Adrenal gland (tissue), 12 donors: ENCODE results near the gene SMC5. TPM values are rescaled to one million over a fixed set of nuclear protein-coding genes. Genes with fewer than 3 reads are reported as not detected.

ENCODE experiments used
- DNase-seq, 7 donors: peaks; one replicate each; pipeline ENCODE4 v3.0.0-alpha.2; 2019 to 2020
- H3K27ac ChIP-seq, 5 donors: fragments of 200-600 bp; sonication (generic) in 4 of 5; 1 replicate in 3 of 5; 2 replicates in 2 of 5; pipeline versions ENCODE4 v1.5.1 to v1.8.0; 2016 to 2020; ENCODE audit warnings: mild to moderate bottlenecking in 1 of 5
- H3K27me3 ChIP-seq: fragments of 200-600 bp; 2 replicates; pipeline ENCODE4 v1.8.0; 2021
- H3K36me3 ChIP-seq, 2 donors: fragments of 200-600 bp; replicated peaks in 1 of 2; 1 replicate in 1 of 2; 2 replicates in 1 of 2; pipeline versions ENCODE4 v1.5.1 to v1.8.0; 2018 to 2022
- H3K4me1 ChIP-seq, 2 donors: fragments of 200-600 bp; replicated peaks in 1 of 2; 1 replicate in 1 of 2; 2 replicates in 1 of 2; pipeline versions ENCODE4 v1.5.1 to v1.8.0; 2018 to 2021
- H3K4me3 ChIP-seq, 4 donors: fragments of 200-600 bp; sonication (generic) in 3 of 4; one replicate each; pipeline ENCODE4 v1.5.1; 2016 to 2018
- H3K9me3 ChIP-seq, 3 donors: fragments of 200-600 bp; sonication (generic) in 1 of 3; replicated peaks in 1 of 3; 1 replicate in 2 of 3; 2 replicates in 1 of 3; pipeline versions ENCODE4 v1.5.1 to v1.8.0; 2016 to 2021
- CTCF ChIP-seq, 6 experiments: fragments of 450-650 bp in 4 of 6; fragments of 200-600 bp in 2 of 6; sonication (generic) in 1 of 6; IDR thresholded peaks; 1 replicate in 5 of 6; 2 replicates in 1 of 6; pipeline versions ENCODE4 v1.5.1 to v1.8.0; 2016 to 2021; ENCODE audit warnings: antibody characterized with exemption in 6 of 6, mild to moderate bottlenecking in 2 of 6, moderate library complexity in 1 of 6
- POLR2A ChIP-seq, 2 donors: fragments of 450-650 bp; IDR thresholded peaks; one replicate each; pipeline ENCODE4 v1.6.1; 2017; ENCODE audit warnings: antibody characterized with exemption in 2 of 2, mild to moderate bottlenecking in 2 of 2, moderate library complexity in 1 of 2
- WGBS, 4 donors: extraction: QIAGEN DNeasy Blood & Tissue Kit in 2 of 4; methylation state at CpG; one replicate each; pipeline versions ENCODE4 v1.1.5 to v1.1.7; 2013 to 2017; 5-methylcytosine and 5-hydroxymethylcytosine counted together
- intact Hi-C, 2 donors: fragments of 100-400 bp; cut with DNase I; formaldehyde crosslinking; loops; one replicate each; pipeline versions ENCODE4 v1.14.1 to v1.15.0; 2022 to 2023
- polyA plus RNA-seq, 3 donors: library from polyadenylated mRNA; stranded (reverse); fragments of 200-250 nt in 2 of 3; fragments of 350-450 nt in 1 of 3; fragmentation: Illumina TruSeq in 1 of 3; extraction: RNeasy Lipid Tissue Mini Kit (QIAGEN cat#74804) in 1 of 3; gene quantifications; one replicate each; pipeline ENCODE4 v1.2.3, GENCODE V29; 2013 to 2014
- total RNA-seq, 9 donors: library from RNA; depleted of rRNA in 4 of 9; stranded (reverse); fragments of >200 nt in 4 of 9; fragments of 120-200 nt in 1 of 9; fragmentation: NEBNext Ultra II Directional in 1 of 9; extraction: Animal tissue kit (Norgen Biotek cat#: 25700) in 1 of 9; gene quantifications; one replicate each; pipeline versions ENCODE4 v1.1.0 to v1.2.4, GENCODE V29; 2013 to 2023
- donor health status: healthy with polysubstance abuse.
- donor health status: Bipolar disorder and iron deficiency.
- donor health status: DM: yes; HTN: yes; CAD: no.
- donor health status: DM: no; HTN: no; CAD: no.
- donor health status: DM: no; HTN: no; CAD: no.
- donor health status: DM: yes; HTN: yes; CAD: no.

The SMC5 gene
- total and polyA plus RNA-seq, 12 donors = 5.2 to 47.2 (median 15.2) TPM

GRCh38 chr9:70392850-70393249 is 134.1 kb downstream of the SMC5 start:
- 76 to 90% (median 83%) methylated on average over 3 of the region's 3 CpGs for WGBS, 4 donors

GRCh38 chr9:70395652-70396051 is 136.9 kb downstream of the SMC5 start:
- DNase-seq = no peak
- Histone ChIP-seq H3K27me3 (no peaks in the 10 kb centered on the region), H3K4me3 (no peak overlapping the region), H3K36me3 (no peaks in the 10 kb centered on the region), H3K9me3 (no peaks in the 10 kb centered on the region), H3K27ac (peak overlapping the region in 1 of 5 donors; percentile 38), H3K4me1 (peaks cover 29 to 96% of the 10 kb centered on the region in 2 donors)
- WGBS, 4 donors = 74 to 87% (median 82%) methylated on average over 6 of the region's 6 CpGs
- TF ChIP-seq CTCF (IDR thresholded peaks at IDR 0.05) (no peak), POLR2A (IDR thresholded peaks at IDR 0.05) (no peak)
- intact Hi-C loops = no loop called here

More at GRCh38 chr9:70392850-70393249, 134.1 kb downstream of the SMC5 start:
- no peaks in the 10 kb centered on the region for H3K27me3 ChIP-seq
- H3K4me3 ChIP-seq = no peak overlapping the region
- H3K9me3 ChIP-seq = no peaks in the 10 kb centered on the region
- H3K36me3 ChIP-seq = no peaks in the 10 kb centered on the region
- H3K4me1 ChIP-seq = peaks cover 15 to 86% of the 10 kb centered on the region in 2 donors
- no peak for TF ChIP-seq POLR2A (IDR thresholded peaks at IDR 0.05)
- no peak for TF ChIP-seq CTCF (IDR thresholded peaks at IDR 0.05)
- H3K27ac ChIP-seq = peak overlapping the region in 2 of 5 donors; percentile 24 to 30
- intact Hi-C loops = no loop called here
- DNase-seq = no peak

- no peak for DNase-seq
- H3K27ac ChIP-seq = peak overlapping the region in 3 of 5 donors; percentile 16 to 58 (median 43)
- TF ChIP-seq POLR2A (IDR thresholded peaks at IDR 0.05) = no peak
- TF ChIP-seq CTCF (IDR thresholded peaks at IDR 0.05) = no peak
- H3K27me3 ChIP-seq = no peaks in the 10 kb centered on the region
- no peaks in the 10 kb centered on the region for H3K36me3 ChIP-seq
- peaks cover 30 to 91% of the 10 kb centered on the region in 2 donors for H3K4me1 ChIP-seq
- WGBS, 4 donors = 35 to 42% (median 40%) methylated on average over 4 of the region's 4 CpGs
- H3K9me3 ChIP-seq = no peaks in the 10 kb centered on the region
- intact Hi-C loops = no loop called here
- peak overlapping the region in 1 of 4 donors; percentile 14 for H3K4me3 ChIP-seq
Observed at GRCh38 chr9:70398145-70398556, 139.4 kb downstream of the SMC5 start.

- H3K36me3 ChIP-seq = no peaks in the 10 kb centered on the region
- H3K9me3 ChIP-seq = no peaks in the 10 kb centered on the region
- no peak for TF ChIP-seq CTCF (IDR thresholded peaks at IDR 0.05)
- no peak for TF ChIP-seq POLR2A (IDR thresholded peaks at IDR 0.05)
- H3K4me1 ChIP-seq = peaks cover 40 to 91% of the 10 kb centered on the region in 2 donors
- no peak for DNase-seq
- H3K27me3 ChIP-seq = no peaks in the 10 kb centered on the region
- H3K4me3 ChIP-seq = no peak overlapping the region
- H3K27ac ChIP-seq = peak overlapping the region in 3 of 5 donors; percentile 16 to 58 (median 45)
- intact Hi-C loops = no loop called here
Observed at GRCh38 chr9:70399141-70399540, 140.4 kb downstream of the SMC5 start.
